Smooth muscle cell (in vitro differentiated cells): ENCODE results near the gene VAV2. TPM values are rescaled to one million over a fixed set of nuclear protein-coding genes. Genes with fewer than 3 reads are reported as not detected.

ENCODE experiments used
- DNase-seq: peaks from one replicate; lab custom pipeline; 2025; ENCODE audit not compliant: unreplicated experiment; lab: John Stamatoyannopoulos, UW
- H2AFZ ChIP-seq: fragments of 200-600 bp; sonication (generic); 2 replicates; pipeline ENCODE4 v1.6.0; 2016; ENCODE audit warnings: antibody characterized with exemption, low read depth, mild to moderate bottlenecking
- H3F3A ChIP-seq: fragments of 200-600 bp; sonication (generic); 2 replicates; pipeline ENCODE4 v1.6.0; 2017; ENCODE audit warnings: antibody characterized with exemption, low read depth
- H3K27ac ChIP-seq: fragments of 200-600 bp; sonication (generic); 2 replicates; pipeline ENCODE4 v1.5.1; 2016; ENCODE audit warnings: low read depth, mild to moderate bottlenecking
- H3K27me3 ChIP-seq: fragments of 200-600 bp; sonication (generic); 2 replicates; pipeline ENCODE4 v1.6.1; 2016; ENCODE audit warnings: low read depth, mild to moderate bottlenecking
- H3K36me3 ChIP-seq: fragments of 200-600 bp; sonication (generic); 2 replicates; pipeline ENCODE4 v1.5.1; 2016; ENCODE audit warnings: low read depth
- H3K4me1 ChIP-seq: fragments of 200-600 bp; sonication (generic); 2 replicates; pipeline ENCODE4 v1.5.1; 2016; ENCODE audit warnings: low read depth
- H3K4me2 ChIP-seq: fragments of 200-600 bp; sonication (generic); 2 replicates; pipeline ENCODE4 v1.6.0; 2016; ENCODE audit warnings: mild to moderate bottlenecking
- H3K4me3 ChIP-seq: fragments of 200-600 bp; sonication (generic); 2 replicates; pipeline ENCODE4 v1.5.1; 2016; ENCODE audit warnings: mild to moderate bottlenecking
- H3K79me2 ChIP-seq: fragments of 200-600 bp; sonication (generic); 2 replicates; pipeline ENCODE4 v1.6.0; 2016; ENCODE audit warnings: low read depth, mild to moderate bottlenecking
- H3K9ac ChIP-seq: fragments of 200-600 bp; sonication (generic); 2 replicates; pipeline ENCODE4 v1.6.0; 2016; ENCODE audit warnings: low read depth
- H3K9me3 ChIP-seq: fragments of 200-600 bp; sonication (generic); replicated peaks from 2 replicates; pipeline ENCODE4 v1.5.1; 2016; ENCODE audit warnings: low read depth
- H4K20me1 ChIP-seq: fragments of 200-600 bp; sonication (generic); 2 replicates; pipeline ENCODE4 v1.6.0; 2016; ENCODE audit warnings: low read depth
- CTCF ChIP-seq: fragments of 200-600 bp; sonication (generic); IDR thresholded peaks from 2 replicates; pipeline ENCODE4 v1.5.1; 2017; ENCODE audit warnings: borderline replicate concordance, mild to moderate bottlenecking, antibody characterized with exemption; ENCODE audit not compliant: insufficient read depth, poor library complexity, severe bottlenecking
- whole genome bisulfite sequencing: methylation state at CpG from one replicate; pipeline ENCODE4 v1.1.7; 2016; ENCODE audit warnings: low lambda C conversion rate; 5-methylcytosine and 5-hydroxymethylcytosine counted together
- polyA plus RNA-seq: library from polyadenylated mRNA; unstranded; fragments of >200 nt; fragmentation: Nextera tagmentation; extraction: Ambion mirVana; gene quantifications from 2 replicates; pipeline ENCODE4 v1.2.1, GENCODE V29; 2016
- total RNA-seq: library from RNA; depleted of rRNA; stranded (reverse); fragments of >200 nt; gene quantifications from 2 replicates; pipeline ENCODE4 v1.2.3, GENCODE V29; 2014

Gene VAV2
- total and polyA plus RNA-seq, 2 experiments from 2014 or later = 26.2 to 35.3 TPM

GRCh38 chr9:133977421-133978201 lies 14.5 kb downstream of the VAV2 start:
- no peak overlapping the region for H3K9ac ChIP-seq
- H3K4me3 ChIP-seq = no peak overlapping the region
- H3K27me3 ChIP-seq = no peaks in the 10 kb centered on the region
- TF ChIP-seq CTCF = no peak
- H3K27ac ChIP-seq = no peak overlapping the region
- H3K4me1 ChIP-seq = peaks cover 16% of the 10 kb centered on the region
- H2AFZ ChIP-seq = no peak overlapping the region
- H3K9me3 ChIP-seq = no peaks in the 10 kb centered on the region
- H4K20me1 ChIP-seq = peaks cover 100% of the 10 kb centered on the region
- no peak for DNase-seq
- H3K36me3 ChIP-seq = no peaks in the 10 kb centered on the region
- H3K4me2 ChIP-seq = no peak overlapping the region
- 94% methylated on average over 26 of the region's 26 CpGs for WGBS
- peaks cover 100% of the 10 kb centered on the region for H3K79me2 ChIP-seq
- no peaks in the 10 kb centered on the region for H3F3A ChIP-seq

GRCh38 chr9:133976887-133977286 lies 15.2 kb downstream of the VAV2 start:
- Histone ChIP-seq H3F3A (no peaks in the 10 kb centered on the region), H3K4me1 (peaks cover 16% of the 10 kb centered on the region), H3K4me2 (no peak overlapping the region), H3K27me3 (no peaks in the 10 kb centered on the region), H3K9ac (no peak overlapping the region), H3K9me3 (no peaks in the 10 kb centered on the region), H3K79me2 (peaks cover 100% of the 10 kb centered on the region), H3K4me3 (no peak overlapping the region), H4K20me1 (peaks cover 100% of the 10 kb centered on the region), H3K27ac (no peak overlapping the region), H2AFZ (no peak overlapping the region), H3K36me3 (no peaks in the 10 kb centered on the region)
- TF ChIP-seq CTCF = no peak
- DNase-seq = no peak
- 94% methylated on average over 9 of the region's 9 CpGs for WGBS

- no peaks in the 10 kb centered on the region for H3F3A ChIP-seq
- H3K27me3 ChIP-seq = no peaks in the 10 kb centered on the region
- H2AFZ ChIP-seq = no peak overlapping the region
- H3K27ac ChIP-seq = no peak overlapping the region
- WGBS = 86% methylated on average over 14 of the region's 17 CpGs
- no peak for DNase-seq
- no peaks in the 10 kb centered on the region for H3K9me3 ChIP-seq
- H3K4me2 ChIP-seq = no peak overlapping the region
- H3K4me3 ChIP-seq = no peak overlapping the region
- H3K79me2 ChIP-seq = peaks cover 100% of the 10 kb centered on the region
- TF ChIP-seq CTCF = no peak
- H3K9ac ChIP-seq = no peak overlapping the region
- peaks cover 100% of the 10 kb centered on the region for H4K20me1 ChIP-seq
- H3K4me1 ChIP-seq = peaks cover 21% of the 10 kb centered on the region
- no peaks in the 10 kb centered on the region for H3K36me3 ChIP-seq
Observed at GRCh38 chr9:133976191-133976861, 15.8 kb downstream of the VAV2 start.
